ENCODE measurements around the gene ZRANB1.

GRCh38 chr10:125026036-125026931 is 84.4 kb downstream of the ZRANB1 start:
- no peak for TF ChIP-seq POLR2A (IDR thresholded peaks at IDR 0.05; ENCODE audit: low read depth, low read length)
- TF ChIP-seq POLR2AphosphoS5 (IDR thresholded peaks at IDR 0.05; ENCODE audit: low read depth, low read length): no peak
- no peak for TF ChIP-seq TAF1 (IDR thresholded peaks at IDR 0.05; ENCODE audit: borderline replicate concordance, low read depth, low read length)

All from GM12892 (cell line).